ENCODE data around the gene RYK.

DNA sequence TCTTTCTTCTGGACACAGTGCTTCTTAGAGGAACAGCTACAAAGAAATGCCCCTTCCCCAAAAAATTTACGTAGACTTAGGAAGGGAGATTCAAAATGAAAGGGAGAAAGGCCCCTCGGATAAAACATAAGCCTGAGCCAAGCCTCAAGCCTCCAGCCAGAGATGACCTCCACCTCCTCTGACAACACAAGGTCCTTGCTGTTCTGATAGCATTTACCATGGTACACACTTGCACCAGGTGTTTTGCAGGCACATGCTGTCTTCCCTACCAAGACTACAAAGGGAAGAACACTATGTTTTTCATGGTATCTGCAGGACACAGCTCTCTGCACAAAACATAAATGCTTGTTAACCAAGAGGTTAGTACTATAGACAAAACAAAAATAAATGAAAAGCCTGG lies 27.8 kb downstream of the RYK start:
- TF ChIP-seq, protein P1, sequence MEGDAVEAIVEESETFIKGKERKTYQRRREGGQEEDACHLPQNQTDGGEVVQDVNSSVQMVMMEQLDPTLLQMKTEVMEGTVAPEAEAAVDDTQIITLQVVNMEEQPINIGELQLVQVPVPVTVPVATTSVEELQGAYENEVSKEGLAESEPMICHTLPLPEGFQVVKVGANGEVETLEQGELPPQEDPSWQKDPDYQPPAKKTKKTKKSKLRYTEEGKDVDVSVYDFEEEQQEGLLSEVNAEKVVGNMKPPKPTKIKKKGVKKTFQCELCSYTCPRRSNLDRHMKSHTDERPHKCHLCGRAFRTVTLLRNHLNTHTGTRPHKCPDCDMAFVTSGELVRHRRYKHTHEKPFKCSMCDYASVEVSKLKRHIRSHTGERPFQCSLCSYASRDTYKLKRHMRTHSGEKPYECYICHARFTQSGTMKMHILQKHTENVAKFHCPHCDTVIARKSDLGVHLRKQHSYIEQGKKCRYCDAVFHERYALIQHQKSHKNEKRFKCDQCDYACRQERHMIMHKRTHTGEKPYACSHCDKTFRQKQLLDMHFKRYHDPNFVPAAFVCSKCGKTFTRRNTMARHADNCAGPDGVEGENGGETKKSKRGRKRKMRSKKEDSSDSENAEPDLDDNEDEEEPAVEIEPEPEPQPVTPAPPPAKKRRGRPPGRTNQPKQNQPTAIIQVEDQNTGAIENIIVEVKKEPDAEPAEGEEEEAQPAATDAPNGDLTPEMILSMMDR (IDR thresholded peaks at IDR 0.05) = no peak
- no peak for TF ChIP-seq POLR2A (IDR thresholded peaks at IDR 0.05)
